ENCODE data around the gene RIT2. TPM values are rescaled to one million over a fixed set of nuclear protein-coding genes. Genes with fewer than 3 reads are reported as not detected.

The RIT2 gene
- total RNA-seq, 1 donor from 2014 or later: not detected

DNA sequence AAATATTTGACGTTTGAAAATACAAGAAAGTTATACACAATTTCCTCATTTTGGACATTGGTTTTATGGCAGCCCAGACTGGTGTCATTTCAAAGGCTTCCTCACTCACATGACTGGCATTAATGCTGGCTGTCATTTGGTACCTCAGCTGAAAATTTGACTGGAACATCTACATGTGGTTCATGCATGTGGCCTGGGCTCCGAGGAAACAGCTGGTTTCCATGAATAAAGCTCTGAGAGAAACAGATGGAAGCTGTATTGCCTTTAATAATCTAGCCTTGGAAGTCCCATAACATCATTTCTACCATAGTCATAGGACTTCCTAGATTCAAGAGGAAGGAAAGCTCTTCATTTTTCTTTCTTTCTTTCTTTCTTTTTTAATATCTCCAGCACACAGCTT, 42.9 kb upstream of the RIT2 start:
- CTCF ChIA-PET: no interaction called here
- Mint-ChIP-seq H3K4me3 (no peak overlapping the region), H3K9me3 (peaks cover 2% of the 10 kb centered on the region), H3K27me3 (no peaks in the 10 kb centered on the region), H3K4me1 (no peaks in the 10 kb centered on the region), H3K27ac (no peak overlapping the region), H3K36me3 (ENCODE audit: low read depth) (no peaks in the 10 kb centered on the region)
- no peak for DNase-seq
- intact Hi-C loops (cut with micrococcal nuclease): no loop called here
- TF ChIP-seq, protein P1, sequence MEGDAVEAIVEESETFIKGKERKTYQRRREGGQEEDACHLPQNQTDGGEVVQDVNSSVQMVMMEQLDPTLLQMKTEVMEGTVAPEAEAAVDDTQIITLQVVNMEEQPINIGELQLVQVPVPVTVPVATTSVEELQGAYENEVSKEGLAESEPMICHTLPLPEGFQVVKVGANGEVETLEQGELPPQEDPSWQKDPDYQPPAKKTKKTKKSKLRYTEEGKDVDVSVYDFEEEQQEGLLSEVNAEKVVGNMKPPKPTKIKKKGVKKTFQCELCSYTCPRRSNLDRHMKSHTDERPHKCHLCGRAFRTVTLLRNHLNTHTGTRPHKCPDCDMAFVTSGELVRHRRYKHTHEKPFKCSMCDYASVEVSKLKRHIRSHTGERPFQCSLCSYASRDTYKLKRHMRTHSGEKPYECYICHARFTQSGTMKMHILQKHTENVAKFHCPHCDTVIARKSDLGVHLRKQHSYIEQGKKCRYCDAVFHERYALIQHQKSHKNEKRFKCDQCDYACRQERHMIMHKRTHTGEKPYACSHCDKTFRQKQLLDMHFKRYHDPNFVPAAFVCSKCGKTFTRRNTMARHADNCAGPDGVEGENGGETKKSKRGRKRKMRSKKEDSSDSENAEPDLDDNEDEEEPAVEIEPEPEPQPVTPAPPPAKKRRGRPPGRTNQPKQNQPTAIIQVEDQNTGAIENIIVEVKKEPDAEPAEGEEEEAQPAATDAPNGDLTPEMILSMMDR (IDR thresholded peaks at IDR 0.05): no peak
- POLR2A ChIA-PET: no interaction called here
- ATAC-seq (ENCODE audit: low read depth): no peak

DNA sequence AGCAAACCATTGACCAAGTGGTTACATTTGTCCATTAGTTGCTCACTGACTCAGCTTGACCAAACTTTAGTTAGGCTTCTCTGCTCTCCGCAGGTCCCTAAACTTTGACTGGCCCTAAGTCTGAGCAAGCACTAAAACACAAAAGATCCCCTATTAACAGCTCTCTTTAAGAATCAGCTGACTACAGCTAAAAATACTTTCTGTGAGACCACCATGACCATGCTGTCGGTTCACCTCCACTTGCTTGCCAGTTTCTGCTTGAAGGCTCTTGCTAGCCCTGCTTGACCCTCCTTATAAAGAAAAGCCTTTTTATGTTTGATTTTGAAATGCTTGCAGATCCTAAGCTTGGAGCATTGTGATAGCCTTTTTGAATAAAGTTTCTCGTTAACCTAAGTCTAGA, 40.4 kb upstream of the RIT2 start:
- TF ChIP-seq, protein P1 (IDR thresholded peaks at IDR 0.05): no peak
- POLR2A ChIA-PET: no interaction called here
- Mint-ChIP-seq H3K4me1 (no peaks in the 10 kb centered on the region), H3K9me3 (peaks cover 2% of the 10 kb centered on the region), H3K27me3 (no peaks in the 10 kb centered on the region), H3K27ac (no peak overlapping the region), H3K4me3 (no peak overlapping the region), H3K36me3 (ENCODE audit: low read depth) (no peaks in the 10 kb centered on the region)
- intact Hi-C loops (cut with micrococcal nuclease): no loop called here
- DNase-seq (no peak), ATAC-seq (ENCODE audit: low read depth) (no peak)
- CTCF ChIA-PET: interaction anchor here (0.5 kb wide), 1 partner anchor 1121 kb away, joined by 3 read pairs; no protein-coding TSS in a partner anchor

DNA sequence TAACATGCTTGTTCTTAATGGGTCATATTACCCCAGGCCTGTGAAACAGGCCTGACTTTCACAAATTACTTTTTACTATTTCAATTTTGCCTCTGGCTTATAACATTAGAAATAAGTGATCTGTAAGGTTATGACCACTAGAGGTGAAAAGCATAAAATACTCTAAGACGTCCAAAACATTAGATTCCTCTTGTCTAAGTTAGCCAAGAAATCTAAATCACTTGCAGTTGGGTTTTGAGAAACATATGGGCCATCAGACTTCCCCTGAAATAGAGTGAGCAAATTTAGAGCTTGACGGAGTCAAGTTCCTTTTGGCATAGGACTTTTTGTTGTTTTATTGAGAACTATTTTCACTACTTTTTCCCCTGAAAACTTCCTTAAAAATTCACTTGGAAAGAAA, 32.7 kb upstream of the RIT2 start:
- Mint-ChIP-seq H3K4me1 (no peaks in the 10 kb centered on the region), H3K27ac (no peak overlapping the region), H3K9me3 (no peaks in the 10 kb centered on the region), H3K27me3 (no peaks in the 10 kb centered on the region), H3K4me3 (no peak overlapping the region), H3K36me3 (ENCODE audit: low read depth) (no peaks in the 10 kb centered on the region)
- DNase-seq (no peak), ATAC-seq (ENCODE audit: low read depth) (no peak)
- CTCF ChIA-PET: no interaction called here
- intact Hi-C loops (cut with micrococcal nuclease): no loop called here
- POLR2A ChIA-PET: no interaction called here
- TF ChIP-seq, protein P1 (IDR thresholded peaks at IDR 0.05): no peak

DNA sequence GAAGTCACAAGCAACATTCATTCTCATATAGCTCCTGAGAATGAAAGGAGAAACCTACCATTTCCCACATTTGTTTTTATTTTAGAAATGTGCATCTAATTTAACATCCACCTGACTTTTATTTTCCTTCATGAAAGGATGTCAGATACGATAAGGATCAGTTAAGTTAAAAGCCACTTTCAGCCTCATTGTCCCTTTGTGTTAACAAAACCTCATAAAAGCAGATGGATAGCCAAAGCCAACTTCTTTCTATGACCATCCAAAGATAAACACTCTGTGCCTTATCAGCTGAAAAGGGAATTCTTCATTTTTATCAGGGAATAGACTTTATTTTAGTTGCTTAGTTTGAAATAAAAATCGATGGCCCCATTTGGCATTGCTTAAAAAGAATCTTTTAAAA, 25.7 kb upstream of the RIT2 start:
- no peaks in the 10 kb centered on the region for H3K27me3 Mint-ChIP-seq

DNA sequence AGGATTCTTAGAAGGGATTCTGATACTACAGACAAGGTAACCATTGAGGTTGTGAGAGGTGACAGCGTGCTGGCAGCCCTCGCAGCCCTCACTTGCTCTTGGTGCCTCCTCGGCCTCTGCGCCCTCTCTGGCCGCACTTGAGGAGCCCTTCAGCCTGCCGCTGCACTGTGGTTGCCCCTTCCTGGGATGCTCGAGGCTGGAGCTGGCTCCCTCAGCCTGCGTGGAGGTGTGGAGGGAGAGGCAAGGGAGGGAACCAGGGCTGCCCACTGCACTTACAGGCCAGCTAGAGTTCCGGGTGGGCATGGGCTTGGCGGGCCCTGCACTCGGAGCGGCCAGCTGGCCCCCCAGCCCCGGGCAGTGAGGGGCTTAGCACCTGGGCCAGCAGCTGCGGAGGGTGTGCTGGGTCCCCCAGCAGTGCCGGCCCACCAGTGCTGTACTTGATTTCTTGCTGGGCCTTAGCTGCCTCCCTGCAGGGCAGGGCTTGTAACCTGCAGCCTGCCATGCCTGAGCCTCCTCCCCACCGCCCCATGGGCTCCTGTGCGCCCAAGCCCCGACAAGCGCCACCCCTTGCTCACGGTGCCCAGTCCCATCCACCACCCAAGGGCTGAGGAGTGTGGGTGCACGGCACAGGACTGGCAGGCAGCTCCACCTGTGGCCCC, 23.9 kb upstream of the RIT2 start:
- TF ChIP-seq, protein P1 (IDR thresholded peaks at IDR 0.05): no peak

More for the DNA sequence above, 25.7 kb upstream of the RIT2 start:
- ChIA-PET POLR2A (no interaction called here), CTCF (no interaction called here)
- no peak overlapping the region for H3K27ac Mint-ChIP-seq
- peaks cover 4% of the 10 kb centered on the region for H3K9me3 Mint-ChIP-seq
- no peaks in the 10 kb centered on the region for H3K4me1 Mint-ChIP-seq
- TF ChIP-seq, protein P1 (IDR thresholded peaks at IDR 0.05): no peak
- intact Hi-C loops (cut with micrococcal nuclease): no loop called here
- no peak overlapping the region for H3K4me3 Mint-ChIP-seq
- ATAC-seq (ENCODE audit: low read depth): no peak
- no peak for DNase-seq
- no peaks in the 10 kb centered on the region for H3K36me3 Mint-ChIP-seq (ENCODE audit: low read depth)

More for the DNA sequence above, 23.9 kb upstream of the RIT2 start:
- H3K4me1 Mint-ChIP-seq: no peaks in the 10 kb centered on the region
- H3K36me3 Mint-ChIP-seq (ENCODE audit: low read depth): no peaks in the 10 kb centered on the region
- no peak for DNase-seq
- ChIA-PET POLR2A (no interaction called here), CTCF (no interaction called here)
- no peak overlapping the region for H3K4me3 Mint-ChIP-seq
- no peak overlapping the region for H3K27ac Mint-ChIP-seq
- intact Hi-C loops (cut with micrococcal nuclease): no loop called here
- peaks cover 4% of the 10 kb centered on the region for H3K9me3 Mint-ChIP-seq
- H3K27me3 Mint-ChIP-seq: no peaks in the 10 kb centered on the region
- no peak for ATAC-seq (ENCODE audit: low read depth)

Measured in activated B cell treated with CpG ODN at 0.5 μM for 24 hours (primary cell).